Astrocyte (in vitro differentiated cells and primary cell): ENCODE measurements around the gene LHX1.

Experiments used
- EZH2 ChIP-seq: IDR thresholded peaks from 2 replicates; pipeline ENCODE4 v1.6.1; 2012; ENCODE audit warnings: mild to moderate bottlenecking, low read length, inconsistent platforms; ENCODE audit not compliant: insufficient read depth
- TF ChIP-seq, protein P1 (sequence below): IDR thresholded peaks from 2 replicates; pipeline ENCODE4 v1.5.1; 2011; ENCODE audit warnings: low read depth, mild to moderate bottlenecking, inconsistent platforms, low read length, moderate library complexity; ENCODE audit not compliant: insufficient read depth

DNA sequence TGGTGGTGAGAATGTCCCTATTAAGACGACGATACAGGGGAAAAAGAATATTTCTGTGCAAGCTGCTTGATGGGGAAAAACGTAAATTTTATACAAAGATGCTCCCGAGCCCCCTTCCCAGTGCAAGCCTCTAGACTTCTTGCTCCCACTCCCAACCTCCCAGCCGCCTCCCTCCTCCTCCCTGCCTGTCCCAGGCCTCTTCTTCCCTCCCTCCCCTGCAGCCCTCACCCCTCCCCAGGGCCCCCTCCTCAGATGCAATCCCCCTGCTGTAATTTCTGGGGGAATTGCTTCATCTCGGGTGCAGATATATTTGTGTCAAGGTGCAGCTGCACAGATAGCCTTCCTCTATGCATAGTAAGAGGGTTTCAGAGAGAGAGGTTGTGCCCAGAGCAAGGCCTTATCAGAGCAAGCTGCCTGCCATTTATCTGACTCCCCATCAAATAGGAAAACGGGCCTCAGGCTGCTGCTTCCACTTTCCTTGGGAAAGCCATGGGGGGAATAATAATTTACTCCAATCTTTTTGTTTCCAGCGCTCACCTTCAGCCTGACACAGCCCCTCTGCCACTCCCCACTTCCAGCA is 47.4 kb upstream of the LHX1 start:
- TF ChIP-seq, protein P1, sequence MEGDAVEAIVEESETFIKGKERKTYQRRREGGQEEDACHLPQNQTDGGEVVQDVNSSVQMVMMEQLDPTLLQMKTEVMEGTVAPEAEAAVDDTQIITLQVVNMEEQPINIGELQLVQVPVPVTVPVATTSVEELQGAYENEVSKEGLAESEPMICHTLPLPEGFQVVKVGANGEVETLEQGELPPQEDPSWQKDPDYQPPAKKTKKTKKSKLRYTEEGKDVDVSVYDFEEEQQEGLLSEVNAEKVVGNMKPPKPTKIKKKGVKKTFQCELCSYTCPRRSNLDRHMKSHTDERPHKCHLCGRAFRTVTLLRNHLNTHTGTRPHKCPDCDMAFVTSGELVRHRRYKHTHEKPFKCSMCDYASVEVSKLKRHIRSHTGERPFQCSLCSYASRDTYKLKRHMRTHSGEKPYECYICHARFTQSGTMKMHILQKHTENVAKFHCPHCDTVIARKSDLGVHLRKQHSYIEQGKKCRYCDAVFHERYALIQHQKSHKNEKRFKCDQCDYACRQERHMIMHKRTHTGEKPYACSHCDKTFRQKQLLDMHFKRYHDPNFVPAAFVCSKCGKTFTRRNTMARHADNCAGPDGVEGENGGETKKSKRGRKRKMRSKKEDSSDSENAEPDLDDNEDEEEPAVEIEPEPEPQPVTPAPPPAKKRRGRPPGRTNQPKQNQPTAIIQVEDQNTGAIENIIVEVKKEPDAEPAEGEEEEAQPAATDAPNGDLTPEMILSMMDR: no peak
- TF ChIP-seq EZH2: no peak
